ENCODE data around the gene DLGAP3.
"Not testable (repeated sequence)": the region's sequence is repeated elsewhere in the genome, so short reads cannot be mapped to it uniquely, and the experiment has no call there.

The DLGAP3 gene

DNA sequence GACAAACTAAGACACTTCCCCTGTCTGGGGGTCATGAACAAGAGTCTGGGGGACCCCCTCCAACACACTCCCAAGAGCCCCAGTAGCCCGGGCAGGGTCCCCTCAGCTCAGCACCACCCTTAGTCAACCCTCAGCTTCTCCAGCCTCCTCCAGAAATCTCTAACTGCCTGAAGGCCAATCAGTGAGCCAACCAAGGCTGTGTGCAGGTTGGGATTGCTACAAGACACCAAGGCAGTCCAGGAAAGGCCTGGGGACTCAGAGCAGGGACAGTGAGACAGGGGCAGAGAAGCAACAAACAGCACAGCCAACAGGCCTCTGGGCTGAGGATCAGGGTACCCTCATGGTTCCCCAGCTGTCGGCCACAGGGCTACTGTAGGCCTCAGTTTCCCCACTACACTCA, 83.2 kb downstream of the DLGAP3 start:
- DNase-seq (ENCODE audit: low read depth): no peak
- no peak overlapping the region for H3K4me3 ChIP-seq (ENCODE audit: low read depth, low read length)

DNA sequence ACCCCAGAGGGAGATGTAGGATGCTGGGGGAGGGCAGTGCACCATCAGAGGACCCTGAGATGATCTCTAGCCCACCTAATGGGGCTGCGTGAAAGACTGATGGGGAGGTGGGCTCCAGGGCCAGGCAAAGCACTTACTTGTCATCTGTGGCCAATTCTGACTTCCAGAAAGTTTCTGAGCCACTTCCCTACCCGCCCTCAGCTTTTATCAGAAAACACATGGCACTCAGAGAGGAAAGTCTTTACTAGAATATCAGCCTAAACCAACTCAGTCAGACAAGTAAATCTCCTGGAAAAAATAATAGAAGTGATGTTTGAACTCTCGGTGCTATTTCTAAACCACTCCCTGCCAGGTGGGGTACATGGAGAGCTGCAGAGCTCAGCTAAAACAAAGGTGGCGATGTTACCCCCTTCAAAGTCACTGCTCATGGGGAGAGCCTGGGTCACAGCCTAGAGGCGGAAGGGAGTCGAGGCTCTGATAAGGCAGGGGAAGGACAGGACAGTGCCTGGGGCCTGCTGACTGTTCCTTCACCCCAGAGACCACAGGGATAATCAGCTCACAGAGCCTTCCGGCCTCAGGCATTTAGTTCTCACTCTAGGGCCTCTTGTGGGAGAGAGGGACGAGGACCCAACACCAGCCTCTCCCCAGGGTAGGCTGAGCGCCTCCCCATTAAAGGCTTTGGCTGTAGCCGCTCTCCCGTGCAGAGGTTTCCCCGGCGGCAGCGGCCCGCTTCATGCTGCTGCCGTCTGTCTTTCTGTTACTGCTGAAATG, 84.1 kb downstream of the DLGAP3 start:
- no peak for DNase-seq (ENCODE audit: low read depth)
- no peak overlapping the region for H3K4me3 ChIP-seq (ENCODE audit: low read depth, low read length)

DNA sequence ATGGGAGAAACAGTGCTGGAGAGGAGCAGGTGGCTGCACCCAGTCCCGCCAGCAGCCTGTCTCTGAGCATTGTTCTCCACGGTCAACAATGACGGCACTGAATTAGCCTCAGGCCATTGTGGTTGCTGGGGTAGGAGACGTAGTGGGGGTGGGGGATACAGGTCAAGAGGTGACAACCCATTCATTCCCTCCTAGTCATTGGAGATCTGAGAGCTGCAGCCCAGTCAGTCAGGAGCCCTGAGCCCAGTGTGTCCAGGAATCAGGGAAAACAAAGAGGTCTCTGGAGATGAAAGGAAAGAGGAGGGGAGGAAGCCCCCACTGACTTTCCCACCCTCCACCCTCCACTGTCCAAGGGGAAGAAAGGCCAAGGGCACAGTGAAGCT, 85.2 kb downstream of the DLGAP3 start:
- H3K4me3 ChIP-seq (ENCODE audit: low read depth, low read length): no peak overlapping the region
- DNase-seq (ENCODE audit: low read depth): no peak

DNA sequence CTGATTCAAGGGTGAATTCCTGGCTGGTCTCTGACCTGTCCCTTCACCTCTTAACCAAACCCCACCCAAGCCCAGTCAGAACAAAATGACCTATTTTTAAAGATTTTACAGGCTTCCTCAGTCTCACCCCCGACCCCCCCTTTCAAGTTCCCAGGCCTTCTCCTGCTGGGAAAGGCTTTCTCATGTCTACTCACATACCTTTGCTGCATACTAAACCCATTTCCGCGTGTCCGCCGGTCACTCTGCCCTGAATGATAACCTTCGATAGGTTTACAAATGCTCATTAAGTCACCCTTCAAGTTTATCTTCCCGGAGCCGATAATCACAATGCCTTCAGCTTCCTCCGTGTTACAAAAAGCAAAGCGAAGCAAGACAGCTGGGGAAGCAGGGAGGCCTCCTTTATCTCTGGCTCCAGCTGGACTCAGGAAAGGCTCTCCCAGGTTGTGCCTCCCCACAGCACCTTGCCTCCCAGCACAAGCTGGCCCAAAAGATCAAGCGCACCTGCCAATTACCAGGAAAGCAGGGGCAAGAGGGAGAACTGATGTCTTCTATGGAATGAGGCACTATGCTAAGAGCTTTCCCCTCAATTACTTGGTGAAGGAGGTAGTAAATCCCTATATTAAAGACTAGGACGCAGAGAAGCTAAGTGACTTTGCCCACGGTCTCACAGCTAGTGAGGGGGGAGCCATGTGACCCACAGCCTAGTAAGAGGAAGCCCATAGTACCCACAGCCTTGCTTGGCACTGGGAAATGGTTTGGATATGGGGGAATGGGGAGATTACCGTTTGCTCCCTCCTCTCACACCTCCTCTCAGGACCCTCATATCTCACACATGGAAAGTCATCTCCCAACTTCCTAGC, 85.8 kb downstream of the DLGAP3 start:
- no peak overlapping the region for H3K4me3 ChIP-seq (ENCODE audit: low read depth, low read length)
- no peak for DNase-seq (ENCODE audit: low read depth)

DNA sequence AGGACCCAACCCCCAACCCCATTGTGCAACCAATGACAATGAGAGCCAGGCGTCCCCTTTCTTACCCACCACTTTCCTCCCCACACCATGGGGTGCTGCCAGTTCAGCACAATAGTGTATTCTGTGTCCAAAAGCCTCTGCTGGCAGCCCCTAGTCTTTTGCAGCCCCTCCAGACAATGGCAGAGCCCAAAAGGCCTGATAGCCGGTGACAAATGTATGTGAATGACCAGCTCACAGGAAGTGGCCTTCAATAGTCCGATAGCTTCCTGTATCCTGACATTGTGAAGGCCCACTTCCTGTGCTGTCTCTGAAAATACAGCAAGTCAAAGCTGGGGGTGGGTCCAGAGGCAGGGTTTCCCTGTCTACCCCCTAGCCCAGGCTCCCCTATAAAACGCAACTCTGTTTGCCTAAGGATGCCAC, 86.5 kb downstream of the DLGAP3 start:
- no peak overlapping the region for H3K4me3 ChIP-seq (ENCODE audit: low read depth, low read length)
- DNase-seq (ENCODE audit: low read depth): no peak

DNA sequence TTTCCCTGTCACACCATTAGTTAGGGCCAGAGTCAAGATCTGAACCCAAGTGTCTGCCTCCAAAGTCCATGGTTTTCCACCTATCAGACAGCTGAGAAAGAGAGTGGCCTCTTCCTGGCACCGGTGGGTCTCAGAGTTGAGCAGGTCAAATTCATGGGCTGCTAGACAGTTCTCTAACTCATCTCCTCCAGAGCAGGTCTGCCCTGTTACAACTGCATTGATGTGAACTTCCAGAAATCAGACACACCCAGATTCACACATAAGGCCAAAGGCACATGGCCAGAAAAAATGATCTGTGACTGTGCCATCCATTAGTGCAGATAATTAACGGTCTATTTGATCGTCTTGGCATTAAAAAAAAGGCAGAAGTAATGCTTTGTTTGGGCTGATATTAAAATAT, 87.4 kb downstream of the DLGAP3 start:
- no peak overlapping the region for H3K4me3 ChIP-seq (ENCODE audit: low read depth, low read length)
- DNase-seq (ENCODE audit: low read depth): no peak

DNA sequence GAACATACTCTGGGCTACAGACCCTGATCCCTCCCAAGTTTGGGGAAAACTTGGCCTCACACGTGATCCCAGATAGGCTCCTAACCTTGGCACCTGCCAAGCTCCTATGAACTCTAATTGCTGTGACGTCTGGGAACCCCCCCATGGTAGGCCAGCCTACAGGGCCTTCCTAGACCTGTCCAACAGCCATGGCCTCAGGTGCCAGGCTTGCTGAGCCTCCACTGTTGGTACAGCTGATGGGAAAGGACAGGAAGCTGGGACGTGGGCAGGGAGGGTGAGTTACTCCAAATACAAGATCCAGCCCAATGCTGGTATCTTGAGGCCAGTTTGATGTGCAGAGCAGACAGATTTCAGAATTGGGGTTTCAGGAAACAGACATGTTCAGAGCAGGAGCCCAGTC, 89.0 kb downstream of the DLGAP3 start:
- DNase-seq (ENCODE audit: low read depth): no peak
- no peak overlapping the region for H3K4me3 ChIP-seq (ENCODE audit: low read depth, low read length)

DNA sequence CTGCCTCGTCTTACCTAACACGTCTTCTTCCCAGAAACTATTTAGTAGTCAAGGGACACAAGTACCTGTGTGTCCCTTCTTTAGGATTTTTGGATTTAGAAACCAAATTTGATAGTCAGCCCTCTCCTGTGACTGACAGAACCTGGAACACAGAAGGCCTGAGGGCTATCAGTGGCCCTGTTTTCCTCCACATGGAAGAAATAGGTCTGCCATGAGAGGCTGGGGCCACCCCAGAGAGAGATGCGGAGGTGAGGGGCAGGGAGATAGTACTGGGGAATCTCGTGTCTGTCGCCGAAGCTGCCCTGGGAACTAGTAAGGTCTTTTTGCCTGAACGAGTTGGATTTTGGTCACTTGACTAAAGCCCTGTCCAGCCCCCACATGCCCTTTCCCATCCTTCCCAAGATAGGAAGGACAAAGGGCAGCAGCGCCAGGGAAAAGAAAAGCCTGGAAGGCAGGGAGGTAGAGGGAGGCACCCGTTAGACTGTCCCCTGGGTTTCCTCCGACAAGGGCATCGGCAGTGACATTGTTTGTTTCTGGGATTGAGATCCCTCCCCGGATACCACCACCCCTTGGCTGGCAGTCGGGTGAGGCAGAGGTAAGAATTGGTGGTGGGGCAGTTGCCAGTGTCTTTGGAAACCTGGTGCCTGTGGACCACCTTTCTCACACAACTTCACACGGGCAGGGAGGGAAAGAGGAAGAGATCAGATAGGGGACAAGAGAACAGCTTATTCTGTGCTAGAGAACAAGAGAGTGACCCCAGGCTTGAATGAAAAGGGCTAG, 89.7 kb downstream of the DLGAP3 start:
- no peak for DNase-seq (ENCODE audit: low read depth)
- no peak overlapping the region for H3K4me3 ChIP-seq (ENCODE audit: low read depth, low read length)

DNA sequence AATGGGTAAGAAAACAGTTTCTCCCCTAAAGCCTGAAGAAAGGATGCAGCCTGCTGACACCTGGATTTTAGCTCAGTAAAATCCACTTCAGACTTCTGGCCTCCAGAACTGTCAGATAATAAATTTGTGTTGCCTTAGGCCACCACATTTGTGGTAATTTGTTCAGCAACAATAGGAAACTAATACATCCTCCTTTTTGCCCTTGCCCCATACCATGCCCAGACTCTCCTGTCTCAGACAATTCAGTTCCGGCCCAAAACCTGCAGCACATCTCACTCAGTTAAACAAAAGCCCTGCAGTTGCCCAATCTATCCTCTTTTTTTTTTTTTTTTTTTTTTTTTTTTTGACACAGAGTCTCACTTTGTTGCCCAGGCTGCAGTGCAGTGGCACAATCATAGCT, 95.7 kb downstream of the DLGAP3 start:
- H3K4me3 ChIP-seq (ENCODE audit: low read depth, low read length): no peak overlapping the region
- no peak for DNase-seq (ENCODE audit: low read depth)

DNA sequence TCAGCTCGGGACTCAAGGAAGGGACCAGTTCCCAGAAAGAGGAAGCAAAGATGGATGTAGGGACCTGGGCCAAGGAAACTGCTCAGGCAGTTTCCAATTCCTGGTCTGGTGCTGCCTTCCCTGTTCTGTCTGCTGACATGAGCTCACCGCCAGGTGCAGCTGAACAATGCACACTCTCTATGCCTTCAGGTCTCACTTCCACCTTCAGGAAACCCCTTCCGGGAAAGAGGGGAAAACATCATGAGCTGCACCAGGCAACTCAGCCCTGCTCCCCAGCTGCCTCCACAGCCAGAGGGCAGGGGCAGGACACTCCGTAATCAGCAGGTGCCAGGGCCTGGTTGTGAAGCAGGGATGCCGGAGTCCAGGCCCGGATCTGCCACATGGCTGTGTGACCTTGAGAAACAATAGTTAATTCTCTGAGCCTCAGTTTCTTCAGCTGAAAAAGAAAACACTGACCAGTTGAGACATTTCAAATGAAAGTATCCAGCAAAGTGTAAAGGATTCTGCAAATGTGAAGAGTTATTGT, 97.7 kb downstream of the DLGAP3 start:
- no peak for DNase-seq (ENCODE audit: low read depth)
- H3K4me3 ChIP-seq (ENCODE audit: low read depth, low read length): no peak overlapping the region

DNA sequence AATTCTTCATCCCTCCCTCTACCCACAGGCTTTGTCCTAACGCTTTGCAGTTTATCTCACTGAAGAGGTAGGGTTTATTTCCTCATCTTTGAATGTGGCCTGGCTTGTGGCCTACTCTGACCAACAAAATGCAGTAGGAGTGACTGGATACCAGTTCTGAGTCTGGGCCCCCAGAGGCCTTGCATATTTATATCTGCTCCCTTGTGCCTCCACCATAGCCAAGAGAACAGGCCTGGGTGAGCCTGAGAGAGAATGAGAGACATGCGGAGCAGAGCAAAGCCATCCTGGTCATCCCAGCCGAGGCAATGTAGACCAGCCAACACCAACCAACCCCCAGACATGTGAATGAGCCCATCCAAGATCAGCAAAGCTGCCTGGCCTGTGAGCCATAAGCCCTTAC, 100.2 kb downstream of the DLGAP3 start:
- DNase-seq (ENCODE audit: low read depth): no peak
- H3K4me3 ChIP-seq (ENCODE audit: low read depth, low read length): no peak overlapping the region

DNA sequence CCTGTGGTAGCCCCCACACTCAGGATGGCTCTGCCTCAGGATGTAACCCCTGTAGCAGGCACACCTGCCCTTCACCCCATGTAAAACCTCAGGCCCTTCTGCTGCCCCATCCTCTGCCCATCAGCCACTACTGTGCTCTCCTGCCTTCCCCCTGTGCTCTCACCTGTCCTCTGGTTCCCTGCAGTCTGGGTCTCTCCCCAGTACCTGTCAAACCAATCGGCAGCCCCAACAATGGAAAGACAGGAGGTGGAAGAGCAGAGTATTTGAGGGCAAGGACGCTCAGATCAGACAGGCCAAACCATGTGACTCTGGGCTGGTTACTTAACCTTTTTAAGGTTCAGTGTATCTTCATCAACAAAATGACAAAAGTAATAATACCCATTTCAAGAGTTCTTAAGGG, 100.8 kb downstream of the DLGAP3 start:
- no peak for DNase-seq (ENCODE audit: low read depth)
- H3K4me3 ChIP-seq (ENCODE audit: low read depth, low read length): no peak overlapping the region

DNA sequence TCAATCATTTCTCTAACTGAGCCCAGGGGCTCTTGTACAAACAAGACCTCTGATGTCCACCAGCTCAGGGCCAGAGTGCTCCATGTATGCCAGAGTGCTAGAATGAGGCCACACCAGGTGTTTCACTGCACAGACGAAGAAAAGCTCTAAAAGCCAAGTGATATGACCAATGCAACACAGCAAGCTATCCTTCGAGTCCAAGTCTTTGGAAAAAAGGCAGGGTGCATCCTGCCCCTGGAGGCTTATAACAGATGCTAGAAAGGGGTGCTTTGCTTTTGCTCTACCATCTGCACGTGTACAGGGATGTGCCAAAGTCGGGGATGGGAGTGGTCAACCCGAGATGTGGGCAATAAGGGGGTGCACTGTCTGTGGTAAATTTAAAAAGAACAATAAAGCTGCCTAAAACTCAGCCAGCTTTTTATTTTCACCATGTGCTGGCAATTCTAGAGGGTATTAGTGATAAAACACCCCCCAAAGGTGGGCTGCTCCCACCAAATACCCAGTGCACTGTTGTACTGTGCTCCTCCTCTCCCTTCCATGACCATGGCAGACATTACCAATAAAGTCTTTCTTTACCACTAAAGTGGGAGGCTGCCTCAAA, 102.0 kb downstream of the DLGAP3 start:
- H3K4me3 ChIP-seq (ENCODE audit: low read depth, low read length): no peak overlapping the region
- no peak for DNase-seq (ENCODE audit: low read depth)

DNA sequence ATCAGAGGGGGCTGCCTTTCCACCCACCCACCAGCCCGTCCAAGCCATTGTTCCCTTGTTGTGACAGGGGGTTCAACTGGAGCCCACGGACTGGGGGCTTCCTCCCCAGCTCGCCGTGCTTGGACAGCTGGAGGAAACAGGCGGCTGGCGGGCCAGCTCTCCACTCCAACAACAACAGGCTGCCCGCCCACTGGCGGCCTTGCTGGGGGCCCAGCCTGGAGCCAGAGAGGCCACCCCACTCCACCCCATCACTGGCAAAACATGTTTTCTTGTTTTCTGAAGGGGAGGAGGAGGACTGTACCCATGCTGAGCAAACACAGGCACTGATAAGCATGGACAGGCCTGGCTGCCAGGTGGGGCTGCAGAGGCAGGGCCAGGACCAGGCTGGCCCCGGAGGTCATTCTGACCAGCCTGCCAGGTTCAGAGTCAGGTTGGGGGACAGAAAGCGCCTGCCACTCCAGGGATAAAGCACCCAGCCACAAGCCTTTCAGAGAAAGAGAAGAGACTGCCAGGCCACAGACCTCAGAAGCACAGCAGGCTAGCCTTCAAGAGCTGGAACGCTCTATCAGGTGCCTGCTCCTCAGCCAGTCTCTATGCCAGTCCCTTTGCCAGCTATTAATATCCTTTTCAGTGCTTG, 103.9 kb downstream of the DLGAP3 start:
- H3K4me3 ChIP-seq (ENCODE audit: low read depth, low read length): no peak overlapping the region
- no peak for DNase-seq (ENCODE audit: low read depth)

DNA sequence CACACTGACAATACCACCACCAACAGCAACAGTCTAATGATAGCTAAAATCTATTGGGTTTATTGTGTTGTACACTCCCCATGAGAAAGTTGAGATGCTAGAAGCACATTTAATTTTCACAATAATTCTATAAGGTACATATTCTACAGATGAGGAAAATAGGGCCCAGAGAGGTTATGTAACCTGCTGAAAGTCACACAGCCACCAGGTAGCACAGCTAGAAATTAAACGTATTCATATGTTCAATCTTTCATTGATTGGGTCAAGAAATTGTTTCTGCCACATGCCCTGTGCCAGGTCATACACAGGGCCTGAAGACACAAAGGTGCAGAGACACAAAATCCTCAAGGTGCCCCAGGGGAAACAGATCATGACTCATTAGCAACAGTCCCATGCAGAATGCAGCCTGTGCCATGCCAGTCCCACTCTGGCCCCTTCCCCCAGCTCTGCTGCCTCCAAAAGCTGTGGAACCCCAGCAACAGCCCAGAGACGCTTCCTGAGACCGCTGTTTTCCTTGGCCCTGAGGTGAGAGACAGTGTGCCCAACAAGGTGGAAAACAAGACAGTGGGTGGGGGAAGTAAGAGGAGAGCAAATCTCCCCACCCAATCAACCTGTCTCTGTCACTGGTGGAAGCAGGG, 104.5 kb downstream of the DLGAP3 start:
- H3K4me3 ChIP-seq (ENCODE audit: low read depth, low read length): no peak overlapping the region
- DNase-seq (ENCODE audit: low read depth): no peak

DNA sequence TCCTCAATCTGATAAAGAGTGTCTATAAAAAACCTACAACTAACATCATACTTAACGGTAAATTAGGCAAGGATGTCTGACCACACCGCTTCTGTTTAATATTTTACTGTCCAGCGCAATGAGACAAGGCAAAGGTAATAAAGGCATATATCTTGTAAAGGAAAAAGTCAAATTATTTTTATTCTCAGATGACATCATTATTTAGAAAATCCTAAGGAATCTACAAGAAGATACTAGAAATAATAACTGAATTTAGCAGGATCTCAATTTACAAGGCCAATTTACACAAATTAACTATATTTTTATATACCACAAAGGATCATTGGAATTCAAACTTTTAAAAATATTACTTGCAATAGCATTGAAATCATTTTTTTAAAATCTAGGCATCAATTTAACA, 107.2 kb downstream of the DLGAP3 start:
- H3K4me3 ChIP-seq (ENCODE audit: low read depth, low read length): no peak overlapping the region
- DNase-seq (ENCODE audit: low read depth): no peak

DNA sequence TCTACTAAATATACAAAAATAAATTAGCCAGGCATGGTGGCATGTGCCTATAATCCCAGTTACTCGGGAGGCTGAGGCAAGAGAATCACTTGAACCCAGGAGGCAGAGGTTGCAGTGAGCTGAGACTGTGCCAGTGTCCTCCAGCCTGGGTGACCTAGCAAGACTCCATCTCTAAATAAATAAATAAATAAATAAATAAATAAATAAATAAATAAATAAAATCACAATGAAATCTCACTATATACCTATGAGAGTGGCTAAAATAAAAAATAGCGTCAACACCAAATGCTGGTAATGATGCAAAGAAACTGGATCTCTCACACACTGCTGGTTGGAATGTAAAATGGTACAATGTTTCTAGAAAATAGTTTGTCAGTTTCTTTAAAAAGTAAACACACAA, 110.6 kb downstream of the DLGAP3 start:
- not testable (repeated sequence) for DNase-seq (ENCODE audit: low read depth); H3K4me3 ChIP-seq (ENCODE audit: low read depth, low read length)

DNA sequence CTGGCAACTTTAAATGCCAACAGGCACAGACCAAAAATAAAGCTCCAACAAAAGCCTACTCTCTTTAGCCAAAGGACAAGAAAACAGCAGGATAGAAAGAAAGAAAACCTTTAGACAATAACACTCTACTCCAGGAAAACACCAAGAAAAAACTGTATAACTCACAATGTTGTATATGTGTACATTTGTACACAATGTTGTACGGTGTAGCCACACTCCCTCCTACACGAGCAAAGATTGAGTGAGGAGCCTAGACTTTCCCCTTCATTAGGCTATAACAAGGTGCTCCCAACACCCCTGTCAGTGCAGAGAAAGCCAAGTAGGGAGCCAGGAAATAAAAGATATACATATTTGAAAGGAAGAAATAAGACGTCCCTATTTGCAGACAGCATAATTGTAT, 112.7 kb downstream of the DLGAP3 start:
- H3K4me3 ChIP-seq (ENCODE audit: low read depth, low read length): no peak overlapping the region
- no peak for DNase-seq (ENCODE audit: low read depth)

DNA sequence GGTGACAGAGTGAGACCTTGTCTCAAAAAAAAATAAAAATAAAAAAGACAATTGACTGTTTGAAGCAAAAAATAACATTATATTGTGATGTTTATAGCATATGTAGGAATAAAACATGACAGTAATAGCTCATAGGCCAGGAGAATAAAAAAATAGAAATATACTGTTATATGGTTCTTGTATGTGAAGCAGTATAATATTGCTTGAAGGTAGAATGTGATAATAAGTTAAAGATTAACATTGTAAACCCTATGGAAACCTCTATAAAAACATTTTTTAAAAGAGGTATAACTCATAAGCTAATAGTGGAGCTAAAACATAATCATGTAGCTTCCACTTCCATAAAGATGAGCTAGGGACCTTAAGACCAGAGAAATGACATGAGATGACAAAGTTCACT, 113.1 kb downstream of the DLGAP3 start:
- no peak for DNase-seq (ENCODE audit: low read depth)

More for the DNA sequence above, 113.1 kb downstream of the DLGAP3 start:
- no peak overlapping the region for H3K4me3 ChIP-seq (ENCODE audit: low read depth, low read length)

Data from skeletal muscle cell (primary cell).